Measurements from ENCODE around the gene P2RX4. TPM values are rescaled to one million over a fixed set of nuclear protein-coding genes. Genes with fewer than 3 reads are reported as not detected.

Gene P2RX4
- total RNA-seq, 2 donors from 2014 or later, result 42.3 to 50.4 TPM

DNA sequence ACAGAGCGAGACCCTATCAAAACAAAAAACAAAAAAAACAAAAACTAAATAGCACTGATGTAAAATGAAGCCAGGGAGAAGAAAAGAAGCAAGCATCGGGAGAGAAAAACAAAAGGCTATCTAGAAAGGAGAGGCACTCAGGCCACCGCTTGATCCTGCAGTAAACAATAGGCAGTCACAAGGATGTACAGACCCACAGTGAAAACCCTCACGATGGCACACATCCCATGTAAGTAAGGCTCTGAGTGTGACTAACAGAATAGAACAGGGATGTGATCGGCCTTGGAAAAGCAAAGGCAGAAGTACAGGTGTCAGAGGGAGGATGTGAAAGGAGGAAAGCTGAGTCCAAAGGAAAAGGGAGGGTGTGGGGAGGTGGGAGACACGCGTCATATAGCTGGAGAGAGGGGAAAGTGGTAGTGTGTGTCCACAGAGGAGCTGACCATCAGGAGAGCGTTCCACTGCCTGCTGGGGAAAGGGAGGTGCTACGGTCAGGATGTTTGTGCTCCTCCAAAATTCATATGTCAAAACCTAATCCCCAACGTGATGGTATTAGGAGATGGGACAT, 55.1 kb downstream of the P2RX4 start:
- H3K36me3 ChIP-seq, result peaks cover 24% of the 10 kb centered on the region
- H3K4me1 ChIP-seq (ENCODE audit: control insufficient read depth in 1 of 2, low read depth in 2 of 2), result no peaks in the 10 kb centered on the region
- no peaks in the 10 kb centered on the region for H3K9me3 ChIP-seq
- no peak overlapping the region for H3K27ac ChIP-seq
- TF ChIP-seq, protein P1, sequence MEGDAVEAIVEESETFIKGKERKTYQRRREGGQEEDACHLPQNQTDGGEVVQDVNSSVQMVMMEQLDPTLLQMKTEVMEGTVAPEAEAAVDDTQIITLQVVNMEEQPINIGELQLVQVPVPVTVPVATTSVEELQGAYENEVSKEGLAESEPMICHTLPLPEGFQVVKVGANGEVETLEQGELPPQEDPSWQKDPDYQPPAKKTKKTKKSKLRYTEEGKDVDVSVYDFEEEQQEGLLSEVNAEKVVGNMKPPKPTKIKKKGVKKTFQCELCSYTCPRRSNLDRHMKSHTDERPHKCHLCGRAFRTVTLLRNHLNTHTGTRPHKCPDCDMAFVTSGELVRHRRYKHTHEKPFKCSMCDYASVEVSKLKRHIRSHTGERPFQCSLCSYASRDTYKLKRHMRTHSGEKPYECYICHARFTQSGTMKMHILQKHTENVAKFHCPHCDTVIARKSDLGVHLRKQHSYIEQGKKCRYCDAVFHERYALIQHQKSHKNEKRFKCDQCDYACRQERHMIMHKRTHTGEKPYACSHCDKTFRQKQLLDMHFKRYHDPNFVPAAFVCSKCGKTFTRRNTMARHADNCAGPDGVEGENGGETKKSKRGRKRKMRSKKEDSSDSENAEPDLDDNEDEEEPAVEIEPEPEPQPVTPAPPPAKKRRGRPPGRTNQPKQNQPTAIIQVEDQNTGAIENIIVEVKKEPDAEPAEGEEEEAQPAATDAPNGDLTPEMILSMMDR (IDR thresholded peaks at IDR 0.05), result no peak
- H3K4me3 ChIP-seq, result no peak overlapping the region
- no peaks in the 10 kb centered on the region for H3K27me3 ChIP-seq (replicated peaks; ENCODE audit: insufficient read depth)
- no peak for DNase-seq (ENCODE audit: low spot score)
- no peak for ATAC-seq (ENCODE audit: insufficient number of reproducible peaks, low FRiP score, low read depth)

DNA sequence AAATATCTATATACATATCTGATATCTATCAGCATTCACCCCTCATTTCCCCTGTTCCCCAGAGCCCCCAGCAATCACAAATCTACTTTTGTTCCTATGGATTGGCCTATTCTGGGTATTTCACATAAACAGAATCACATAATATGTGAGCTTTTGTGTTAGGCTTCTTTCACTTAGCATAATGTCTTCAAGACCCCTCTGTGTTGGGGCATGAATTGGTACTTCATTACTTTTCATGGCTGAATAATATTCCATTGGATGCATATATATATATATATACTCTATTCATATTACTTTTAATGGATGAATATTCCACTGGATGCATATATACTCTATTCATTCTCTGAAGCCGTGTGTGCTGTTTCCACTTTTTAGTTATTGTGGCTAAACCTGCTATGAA, 57.9 kb downstream of the P2RX4 start:
- DNase-seq (ENCODE audit: low spot score) (no peak), ATAC-seq (ENCODE audit: insufficient number of reproducible peaks, low FRiP score, low read depth) (no peak)
- peaks cover 22% of the 10 kb centered on the region for H3K36me3 ChIP-seq
- no peaks in the 10 kb centered on the region for H3K27me3 ChIP-seq (replicated peaks; ENCODE audit: insufficient read depth)
- no peak overlapping the region for H3K27ac ChIP-seq
- H3K9me3 ChIP-seq, result no peaks in the 10 kb centered on the region
- H3K4me3 ChIP-seq, result no peak overlapping the region
- TF ChIP-seq, protein P1 (IDR thresholded peaks at IDR 0.05), result no peak
- H3K4me1 ChIP-seq (ENCODE audit: control insufficient read depth in 1 of 2, low read depth in 2 of 2), result no peaks in the 10 kb centered on the region

DNA sequence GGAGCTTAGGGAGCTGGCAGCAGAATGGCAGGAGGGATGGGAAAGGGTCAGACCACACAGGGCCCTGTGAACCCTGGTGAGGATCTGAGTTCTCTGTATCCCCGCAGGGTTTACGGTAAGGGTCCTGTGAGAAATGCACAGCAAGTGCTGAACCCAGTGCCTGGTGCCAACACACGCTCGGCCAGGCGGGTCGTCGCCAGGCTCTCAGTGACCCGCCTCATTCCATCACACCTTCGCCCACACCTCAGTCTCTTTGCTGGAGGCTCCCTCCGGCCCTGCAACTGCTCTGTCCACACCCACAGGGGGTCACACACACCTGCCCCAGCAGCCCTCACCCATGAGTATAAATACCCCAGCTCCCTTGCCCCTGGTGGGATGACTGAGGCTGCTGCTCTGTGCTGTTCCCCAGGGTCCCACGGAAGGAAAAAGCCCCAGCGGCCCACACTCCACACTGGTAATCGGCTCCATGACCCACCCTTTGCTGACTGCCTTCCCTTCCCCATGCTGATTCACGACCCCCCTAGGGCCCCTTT, 63.5 kb downstream of the P2RX4 start:
- no peaks in the 10 kb centered on the region for H3K9me3 ChIP-seq
- no peak overlapping the region for H3K27ac ChIP-seq
- no peak overlapping the region for H3K4me3 ChIP-seq
- DNase-seq (ENCODE audit: low spot score) (no peak), ATAC-seq (ENCODE audit: insufficient number of reproducible peaks, low FRiP score, low read depth) (no peak)
- no peaks in the 10 kb centered on the region for H3K4me1 ChIP-seq (ENCODE audit: control insufficient read depth in 1 of 2, low read depth in 2 of 2)
- H3K36me3 ChIP-seq, result peaks cover 14% of the 10 kb centered on the region
- H3K27me3 ChIP-seq (replicated peaks; ENCODE audit: insufficient read depth), result no peaks in the 10 kb centered on the region
- TF ChIP-seq, protein P1 (IDR thresholded peaks at IDR 0.05), result no peak

DNA sequence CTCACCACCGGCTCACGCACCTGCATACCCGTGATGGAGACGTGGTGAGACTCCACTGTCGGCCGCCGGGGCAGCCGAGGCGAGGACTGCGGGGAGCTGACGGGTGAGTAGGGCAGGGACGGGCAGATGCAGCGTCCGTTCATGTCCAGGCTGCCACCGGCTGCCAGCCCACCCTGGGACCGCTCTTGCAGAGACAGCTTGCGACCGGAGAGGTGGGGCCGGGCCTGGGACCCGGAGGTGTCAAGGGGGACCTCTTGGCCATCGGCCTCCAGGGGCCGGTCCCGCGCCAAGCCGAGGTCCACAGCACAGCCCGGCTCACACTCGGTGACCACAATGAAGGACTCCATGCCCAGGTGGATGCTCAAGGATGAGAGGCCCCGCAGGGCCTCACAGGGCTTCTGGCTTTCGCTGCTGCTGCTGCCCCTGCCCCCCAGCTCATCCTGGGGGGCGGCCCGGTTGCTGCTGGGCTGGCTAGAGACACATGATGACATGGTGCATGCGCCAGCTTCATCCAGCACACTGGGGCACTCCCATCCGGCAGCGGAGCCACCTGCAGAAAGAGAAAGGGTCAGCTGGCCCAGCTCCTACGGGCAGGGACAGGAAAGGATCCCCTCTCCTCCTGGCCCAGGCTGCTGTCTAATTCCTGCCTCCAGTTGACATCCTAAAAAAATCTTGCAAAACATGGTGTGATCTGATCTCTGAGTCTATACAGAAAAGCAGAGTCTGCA, 64.3 kb downstream of the P2RX4 start:
- TF ChIP-seq, protein P1 (IDR thresholded peaks at IDR 0.05), result no peak
- H3K9me3 ChIP-seq, result no peaks in the 10 kb centered on the region
- H3K36me3 ChIP-seq, result peaks cover 11% of the 10 kb centered on the region
- DNase-seq (ENCODE audit: low spot score), result no peak
- H3K27me3 ChIP-seq (replicated peaks; ENCODE audit: insufficient read depth), result no peaks in the 10 kb centered on the region
- H3K4me1 ChIP-seq (ENCODE audit: control insufficient read depth in 1 of 2, low read depth in 2 of 2), result peaks cover under 1 to 6% of the 10 kb centered on the region in 2 donors
- no peak overlapping the region for H3K4me3 ChIP-seq
- no peak for ATAC-seq (ENCODE audit: insufficient number of reproducible peaks, low FRiP score, low read depth)
- no peak overlapping the region for H3K27ac ChIP-seq

DNA sequence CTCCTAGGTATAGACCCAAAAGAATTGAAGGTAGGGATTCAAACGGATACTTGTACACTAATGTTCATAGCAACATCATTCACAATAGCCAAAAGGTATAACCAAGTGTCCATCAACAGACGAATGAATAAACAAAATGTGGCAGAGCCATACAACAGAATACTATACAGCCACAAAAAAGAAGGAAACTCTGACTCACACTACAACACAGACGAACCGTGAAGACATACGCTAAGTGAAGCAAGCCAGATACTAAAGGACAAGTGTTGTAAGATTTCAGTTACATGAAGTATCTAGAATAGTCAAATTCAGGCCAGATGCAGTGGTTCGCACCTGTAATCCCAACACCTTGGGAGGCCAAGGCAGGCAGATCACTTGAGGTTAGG, 67.4 kb downstream of the P2RX4 start:
- Histone ChIP-seq H3K36me3 (peaks cover 6% of the 10 kb centered on the region), H3K27ac (no peak overlapping the region), H3K4me1 (ENCODE audit: control insufficient read depth in 1 of 2, low read depth in 2 of 2) (peaks cover 12 to 15% of the 10 kb centered on the region in 2 donors), H3K9me3 (no peaks in the 10 kb centered on the region), H3K4me3 (no peak overlapping the region), H3K27me3 (replicated peaks; ENCODE audit: insufficient read depth) (no peaks in the 10 kb centered on the region)
- no peak for DNase-seq (ENCODE audit: low spot score)
- ATAC-seq (ENCODE audit: insufficient number of reproducible peaks, low FRiP score, low read depth), result no peak
- TF ChIP-seq, protein P1 (IDR thresholded peaks at IDR 0.05), result no peak
